Kidney (tissue), 14 donors: ENCODE data around the gene TRIM3. TPM values are rescaled to one million over a fixed set of nuclear protein-coding genes. Genes with fewer than 3 reads are reported as not detected.

Experiments used
- DNase-seq, 5 donors: peaks; one replicate each; pipeline ENCODE4 v3.0.0-alpha.2; 2013 to 2020
- FAIRE-seq: peaks from 2 replicates; lab custom pipeline; 2012; peaks lifted over from hg19 to GRCh38; lab: Jason Lieb, UNC
- H3K27ac ChIP-seq, 2 donors: one replicate each; pipeline ENCODE4 v1.7.0; 2013; ENCODE audit warnings: low read depth in 2 of 2, low read length in 2 of 2, inconsistent platforms in 1 of 2
- H3K27me3 ChIP-seq: one replicate; pipeline ENCODE4 v1.7.1; 2013; ENCODE audit warnings: low read length, inconsistent platforms; ENCODE audit not compliant: control insufficient read depth, insufficient read depth
- H3K36me3 ChIP-seq, 3 donors: one replicate each; pipeline versions ENCODE4 v1.7.0 to v1.7.1; 2013; ENCODE audit warnings: low read length in 3 of 3, control low read depth in 1 of 3, inconsistent platforms in 1 of 3; ENCODE audit not compliant: insufficient read depth in 3 of 3, control insufficient read depth in 2 of 3
- H3K4me1 ChIP-seq, 3 donors: one replicate each; pipeline versions ENCODE4 v1.7.0 to v1.7.1; 2013; ENCODE audit warnings: low read length in 3 of 3, inconsistent platforms in 1 of 3, low read depth in 1 of 3; ENCODE audit not compliant: control insufficient read depth in 2 of 3, insufficient read depth in 2 of 3
- H3K4me3 ChIP-seq, 3 donors: one replicate each; pipeline versions ENCODE4 v1.7.0 to v1.8.1; 2013; ENCODE audit warnings: low read length in 3 of 3, control low read depth in 1 of 3, inconsistent platforms in 1 of 3
- H3K9ac ChIP-seq, 3 donors: one replicate each; pipeline versions ENCODE4 v1.7.0 to v1.7.1; 2013; ENCODE audit warnings: low read length in 3 of 3, control low read depth in 1 of 3, inconsistent platforms in 1 of 3
- H3K9me3 ChIP-seq, 3 donors: one replicate each; pipeline versions ENCODE4 v1.7.0 to v1.7.1; 2013; ENCODE audit warnings: low read length in 3 of 3, control low read depth in 1 of 3, inconsistent platforms in 1 of 3; ENCODE audit not compliant: control insufficient read depth in 2 of 3, insufficient read depth in 1 of 3
- intact Hi-C: fragments of 100-400 bp; cut with DNase I; formaldehyde crosslinking; loops from one replicate; pipeline ENCODE4 v1.11.1; 2022
- polyA plus RNA-seq: library from polyadenylated mRNA; stranded (reverse); fragments of 350-450 nt; fragmentation: Illumina TruSeq; extraction: RNeasy Lipid Tissue Mini Kit (QIAGEN cat#74804); gene quantifications from one replicate; pipeline ENCODE4 v1.2.3, GENCODE V29; 2014; ENCODE audit warnings: low read depth, low replicate concordance; ENCODE audit not compliant: insufficient read depth
- total RNA-seq: library from RNA; stranded (reverse); fragmentation: NEBNext Ultra II Directional; extraction: Animal tissue kit (Norgen Biotek cat#: 25700); gene quantifications from one replicate; pipeline ENCODE4 v1.2.1, GENCODE V29; 2021
- TF ChIP-seq, protein P1 (sequence below): IDR thresholded peaks from 3 replicates; pipeline ENCODE4 v1.5.1; 2012; ENCODE audit warnings: mild to moderate bottlenecking, moderate library complexity, borderline replicate concordance; ENCODE audit not compliant: insufficient read depth; ENCODE audit errors: extremely low read depth
- donor health status: control.
- donor health status: control.
- donor health status: control.
- donor health status: control.
- donor health status: control.
- donor health status: DM: yes; HTN: yes; CAD: no.
- donor health status: Normal renal cell carcinoma (clear cell type).

Gene TRIM3
- total and polyA plus RNA-seq, 2 donors from 2014 or later: 10.8 to 20.8 TPM

DNA sequence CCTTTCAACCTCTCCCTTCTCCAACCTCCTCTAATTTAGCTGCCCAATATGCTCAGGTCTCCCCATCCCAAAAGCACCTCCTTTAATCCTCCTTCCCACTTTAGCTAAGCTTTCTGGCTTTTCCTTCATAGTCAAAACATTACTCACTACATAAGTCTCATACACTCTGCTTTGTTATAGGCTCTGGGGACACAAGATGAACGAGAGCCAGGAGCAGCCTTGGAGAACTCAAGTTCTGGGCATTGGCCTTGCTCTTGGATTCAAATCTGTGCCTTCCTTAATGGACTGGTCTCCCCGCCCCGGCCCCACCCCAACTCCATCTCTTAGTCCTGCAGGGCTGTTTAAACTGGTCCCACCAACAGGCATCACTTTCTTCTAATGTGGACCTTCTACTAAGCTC is 21.5 kb downstream of the TRIM3 start:
- no peaks in the 10 kb centered on the region for H3K27me3 ChIP-seq
- TF ChIP-seq, protein P1, sequence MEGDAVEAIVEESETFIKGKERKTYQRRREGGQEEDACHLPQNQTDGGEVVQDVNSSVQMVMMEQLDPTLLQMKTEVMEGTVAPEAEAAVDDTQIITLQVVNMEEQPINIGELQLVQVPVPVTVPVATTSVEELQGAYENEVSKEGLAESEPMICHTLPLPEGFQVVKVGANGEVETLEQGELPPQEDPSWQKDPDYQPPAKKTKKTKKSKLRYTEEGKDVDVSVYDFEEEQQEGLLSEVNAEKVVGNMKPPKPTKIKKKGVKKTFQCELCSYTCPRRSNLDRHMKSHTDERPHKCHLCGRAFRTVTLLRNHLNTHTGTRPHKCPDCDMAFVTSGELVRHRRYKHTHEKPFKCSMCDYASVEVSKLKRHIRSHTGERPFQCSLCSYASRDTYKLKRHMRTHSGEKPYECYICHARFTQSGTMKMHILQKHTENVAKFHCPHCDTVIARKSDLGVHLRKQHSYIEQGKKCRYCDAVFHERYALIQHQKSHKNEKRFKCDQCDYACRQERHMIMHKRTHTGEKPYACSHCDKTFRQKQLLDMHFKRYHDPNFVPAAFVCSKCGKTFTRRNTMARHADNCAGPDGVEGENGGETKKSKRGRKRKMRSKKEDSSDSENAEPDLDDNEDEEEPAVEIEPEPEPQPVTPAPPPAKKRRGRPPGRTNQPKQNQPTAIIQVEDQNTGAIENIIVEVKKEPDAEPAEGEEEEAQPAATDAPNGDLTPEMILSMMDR: no peak
- no peaks in the 10 kb centered on the region for H3K4me1 ChIP-seq
- H3K36me3 ChIP-seq: peaks cover 0 to 48% (median 47%) of the 10 kb centered on the region in 3 donors
- H3K9me3 ChIP-seq: no peaks in the 10 kb centered on the region
- intact Hi-C loops: no loop called here
- no peak overlapping the region for H3K9ac ChIP-seq
- FAIRE-seq: no peak
- DNase-seq: no peak
- H3K27ac ChIP-seq: no peak overlapping the region
- no peak overlapping the region for H3K4me3 ChIP-seq

DNA sequence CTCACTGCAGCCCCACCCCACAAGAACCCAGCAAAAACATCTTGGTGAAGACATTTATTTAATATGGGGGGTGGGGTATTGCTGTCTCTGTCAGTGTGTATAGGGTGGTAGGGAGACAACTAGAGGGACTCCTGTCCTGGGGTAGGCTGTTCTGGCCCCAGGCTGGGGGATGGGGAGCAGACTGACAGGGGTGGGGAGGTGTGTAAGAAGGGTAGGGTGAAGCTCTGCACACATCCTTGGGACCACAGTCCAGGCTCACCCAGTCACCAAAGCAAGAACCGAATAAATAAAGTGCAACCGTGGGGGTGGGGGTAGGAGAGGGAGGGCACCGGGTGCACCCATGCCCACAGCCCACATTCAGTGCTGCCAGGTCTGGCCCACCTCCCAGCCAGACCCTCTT is 25.2 kb downstream of the TRIM3 start:
- no peak for DNase-seq
- no peak overlapping the region for H3K27ac ChIP-seq
- H3K9me3 ChIP-seq: no peaks in the 10 kb centered on the region
- intact Hi-C loops: no loop called here
- no peak for FAIRE-seq
- TF ChIP-seq, protein P1: no peak
- no peak overlapping the region for H3K9ac ChIP-seq
- no peak overlapping the region for H3K4me3 ChIP-seq
- H3K27me3 ChIP-seq: no peaks in the 10 kb centered on the region
- H3K4me1 ChIP-seq: no peaks in the 10 kb centered on the region
- H3K36me3 ChIP-seq: peaks cover 0 to 33% (median 29%) of the 10 kb centered on the region in 3 donors

DNA sequence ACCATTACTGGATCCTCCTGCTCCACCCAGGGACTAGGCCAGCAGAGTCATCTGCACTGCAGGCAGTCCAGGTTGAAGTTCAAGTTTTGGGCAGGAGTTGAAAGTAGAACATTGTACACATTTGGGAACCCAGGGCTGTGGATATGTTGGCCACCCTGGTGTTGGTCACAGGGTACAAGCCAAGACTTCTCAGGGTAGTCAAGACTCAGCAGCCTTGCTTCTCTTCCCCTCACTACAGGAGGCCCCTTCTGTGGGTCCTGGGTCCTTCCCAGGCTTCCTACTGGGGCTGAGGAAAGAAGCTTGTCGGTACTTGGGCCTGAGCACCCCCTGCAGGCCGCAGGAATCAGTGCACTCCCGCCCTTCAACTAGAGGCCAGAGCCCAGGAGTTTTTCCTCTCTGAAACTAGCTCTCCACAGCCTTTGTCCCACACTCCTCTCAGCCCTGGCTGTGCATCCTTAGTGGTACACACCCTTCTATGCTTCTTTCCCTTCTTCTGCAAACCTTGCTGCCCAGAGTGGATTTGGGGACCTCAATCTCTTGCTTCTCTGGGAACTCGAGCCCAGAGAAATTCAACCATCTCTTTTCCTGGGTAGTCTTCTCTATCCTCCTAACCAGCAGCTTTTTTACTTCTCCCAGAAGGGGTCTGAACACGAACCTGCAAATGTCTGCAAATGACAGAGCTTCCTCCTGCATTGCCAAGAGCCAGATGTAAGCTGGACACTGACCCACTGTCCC is 30.3 kb downstream of the TRIM3 start:
- Histone ChIP-seq H3K4me1 (peaks cover 0 to 4% (median 0%) of the 10 kb centered on the region in 3 donors), H3K27ac (no peak overlapping the region), H3K27me3 (no peaks in the 10 kb centered on the region), H3K9ac (no peak overlapping the region), H3K36me3 (no peaks in the 10 kb centered on the region), H3K4me3 (no peak overlapping the region), H3K9me3 (no peaks in the 10 kb centered on the region)
- TF ChIP-seq, protein P1: peak; percentile 69
- DNase-seq (peak in 4 of 5 donors; percentile 35 to 79 (median 60)), FAIRE-seq (no peak)
- intact Hi-C loops: loop anchor here (5.0 kb wide), 1 partner anchor 66 kb away; no protein-coding TSS in a partner anchor
